Stimulated activated naive CD4-positive, alpha-beta T cell (primary cell): ENCODE data around the gene CACNA2D2.

ENCODE experiments used
- DNase-seq, 6 experiments: peaks; one replicate each; lab custom pipeline; 2025; lab: John Stamatoyannopoulos, UW

Gene CACNA2D2

DNA sequence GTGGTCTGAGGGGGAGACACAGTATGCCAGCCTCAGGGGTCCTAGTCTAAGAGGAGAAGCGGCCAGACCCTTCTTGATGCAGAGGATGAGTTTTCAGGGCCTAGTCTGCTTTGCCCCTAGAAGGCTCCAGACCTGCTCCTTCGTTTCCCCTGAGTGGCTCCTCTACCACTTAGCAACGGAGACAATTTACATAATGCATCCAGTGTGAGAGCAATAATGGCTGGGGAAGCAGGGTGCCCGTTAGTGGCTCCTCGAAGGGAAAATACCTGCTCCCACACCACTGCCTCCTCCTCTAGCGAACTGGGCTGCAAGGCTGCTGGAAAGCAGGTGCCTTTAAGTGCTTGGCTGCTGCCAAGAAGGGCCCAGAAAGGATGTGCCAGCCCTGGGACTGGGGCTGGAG is 38.9 kb downstream of the CACNA2D2 start:
- DNase-seq = no peak

GRCh38 chr3:50459785-50460184 is 43.6 kb downstream of the CACNA2D2 start:
- no peak for DNase-seq

GRCh38 chr3:50457988-50458387 is 45.4 kb downstream of the CACNA2D2 start:
- no peak for DNase-seq

DNA sequence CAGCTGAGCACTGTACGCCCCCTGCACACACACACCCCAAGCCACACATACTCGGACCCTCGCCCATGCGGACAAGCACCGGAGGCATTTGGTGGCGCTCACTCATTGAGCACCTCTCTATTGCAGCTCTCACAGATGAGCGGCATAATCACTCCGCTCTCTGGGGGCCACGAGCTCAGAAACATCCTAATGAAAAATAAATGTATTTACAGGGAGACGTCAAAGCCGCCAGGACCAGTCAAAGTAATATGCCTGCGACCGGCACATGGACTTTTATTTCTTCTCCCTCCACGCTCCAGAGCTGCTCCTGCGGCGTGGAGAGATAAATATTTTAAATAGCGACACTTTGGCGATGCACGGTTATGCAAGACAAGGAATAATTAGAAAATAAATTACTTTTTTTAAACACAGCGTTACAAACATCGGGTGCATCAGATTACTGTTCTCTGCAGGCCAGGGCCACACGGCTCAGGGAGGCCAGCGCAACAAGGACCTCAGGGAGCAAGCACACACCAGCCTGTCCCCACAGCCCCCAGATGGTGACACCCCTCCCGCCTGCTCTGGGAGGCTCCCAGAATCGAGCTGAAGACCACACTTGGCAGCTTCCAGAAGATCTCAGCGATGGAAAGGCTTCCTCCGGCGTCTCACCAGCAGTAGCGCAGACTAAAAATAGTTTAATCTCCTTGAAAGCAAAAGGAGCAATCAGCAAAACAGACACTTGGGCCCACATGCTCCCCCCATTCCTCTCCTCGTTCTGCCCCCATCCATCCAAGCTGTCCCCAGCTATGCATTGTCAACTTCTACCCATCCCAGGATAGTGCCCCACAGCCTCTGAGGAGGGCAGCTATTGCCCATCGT is 48.0 kb downstream of the CACNA2D2 start:
- DNase-seq = no peak

GRCh38 chr3:50454481-50455070 is 48.9 kb downstream of the CACNA2D2 start:
- DNase-seq = no peak

DNA sequence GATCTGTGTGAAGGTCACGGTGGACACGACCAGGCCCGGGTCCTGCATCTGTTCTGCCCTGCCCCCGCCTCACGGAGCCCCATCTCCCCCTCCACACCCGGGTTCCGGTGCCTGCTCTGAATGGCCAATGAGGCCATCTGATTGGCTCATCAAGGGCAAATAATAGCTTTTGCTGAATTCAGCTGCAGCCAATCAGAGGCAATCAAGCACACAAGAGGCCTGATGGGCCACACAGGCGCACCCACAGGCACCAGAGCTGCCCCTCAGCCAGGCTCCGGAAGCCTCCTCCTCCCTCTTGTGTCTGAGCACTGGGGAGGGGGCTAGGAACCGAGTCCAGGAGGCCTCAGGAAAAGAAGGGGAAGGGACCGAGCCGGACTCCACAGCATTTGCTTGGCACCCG is 49.5 kb downstream of the CACNA2D2 start:
- no peak for DNase-seq

DNA sequence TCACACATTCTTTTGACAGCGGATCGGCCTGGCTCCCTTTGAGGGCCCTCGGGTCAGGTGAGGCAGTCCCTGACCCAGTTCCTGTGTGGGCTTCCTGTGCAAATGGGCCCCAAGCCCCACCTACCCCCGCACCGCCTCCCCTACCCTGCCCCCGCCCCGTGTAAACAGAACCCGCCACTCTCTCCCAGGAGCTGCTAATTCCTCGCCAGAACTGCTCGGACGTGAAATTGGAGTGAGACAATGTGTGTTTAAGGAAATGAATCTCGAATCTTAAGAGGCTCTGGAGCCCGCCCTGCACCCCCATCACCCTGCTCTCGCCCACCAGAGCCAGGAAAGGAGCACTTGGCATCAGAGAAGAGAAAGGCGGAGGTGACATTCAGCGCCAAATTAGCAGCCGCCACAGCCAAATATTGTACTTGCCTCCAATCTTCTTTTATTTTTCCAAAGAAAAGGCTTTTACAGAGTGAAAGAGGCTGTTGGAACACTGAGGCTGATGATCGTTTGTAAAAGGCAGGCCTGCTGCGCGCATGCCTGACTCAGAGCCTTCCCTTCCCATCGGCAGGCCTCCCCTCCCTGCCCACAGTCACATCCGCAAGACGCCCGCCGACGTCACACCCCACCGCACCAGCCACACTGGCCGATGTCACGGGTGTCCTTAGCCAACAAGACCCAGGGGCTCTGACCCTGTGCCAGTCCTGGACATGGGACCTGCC is 53.1 kb downstream of the CACNA2D2 start:
- DNase-seq = peak; percentile 20 to 69 (median 54)

- DNase-seq = no peak
Observed at GRCh38 chr3:50448752-50449539, 54.5 kb downstream of the CACNA2D2 start.

GRCh38 chr3:50447290-50447840 is 56.1 kb downstream of the CACNA2D2 start:
- no peak for DNase-seq

DNA sequence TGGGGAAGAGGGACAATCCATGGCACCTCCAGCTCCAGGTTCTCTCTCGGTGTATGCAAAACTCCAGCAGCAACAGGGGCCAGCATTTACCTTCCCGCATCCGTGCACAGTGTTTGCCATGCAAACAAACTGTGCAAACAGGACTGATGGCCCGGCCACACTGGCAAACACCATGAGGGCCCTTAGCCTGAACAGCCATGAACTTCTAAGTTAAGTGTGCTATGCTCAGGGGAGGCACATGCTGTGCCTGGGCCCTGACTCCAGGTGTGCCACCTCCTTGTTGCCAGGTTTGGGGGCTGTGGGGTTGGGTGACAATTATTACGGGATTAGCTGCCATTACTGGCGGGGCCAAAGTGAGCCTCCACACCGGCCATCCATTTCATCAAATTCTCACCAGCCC is 57.5 kb downstream of the CACNA2D2 start:
- no peak for DNase-seq

GRCh38 chr3:50444782-50445181 is 58.7 kb downstream of the CACNA2D2 start:
- DNase-seq = no peak

GRCh38 chr3:50444213-50444612 is 59.2 kb downstream of the CACNA2D2 start:
- no peak for DNase-seq

GRCh38 chr3:50442945-50443579 is 60.4 kb downstream of the CACNA2D2 start:
- DNase-seq = no peak

- no peak for DNase-seq
Observed at GRCh38 chr3:50441424-50442217, 61.8 kb downstream of the CACNA2D2 start.

GRCh38 chr3:50436114-50436674 is 67.2 kb downstream of the CACNA2D2 start:
- DNase-seq = peak; percentile 27 to 79 (median 64)

DNA sequence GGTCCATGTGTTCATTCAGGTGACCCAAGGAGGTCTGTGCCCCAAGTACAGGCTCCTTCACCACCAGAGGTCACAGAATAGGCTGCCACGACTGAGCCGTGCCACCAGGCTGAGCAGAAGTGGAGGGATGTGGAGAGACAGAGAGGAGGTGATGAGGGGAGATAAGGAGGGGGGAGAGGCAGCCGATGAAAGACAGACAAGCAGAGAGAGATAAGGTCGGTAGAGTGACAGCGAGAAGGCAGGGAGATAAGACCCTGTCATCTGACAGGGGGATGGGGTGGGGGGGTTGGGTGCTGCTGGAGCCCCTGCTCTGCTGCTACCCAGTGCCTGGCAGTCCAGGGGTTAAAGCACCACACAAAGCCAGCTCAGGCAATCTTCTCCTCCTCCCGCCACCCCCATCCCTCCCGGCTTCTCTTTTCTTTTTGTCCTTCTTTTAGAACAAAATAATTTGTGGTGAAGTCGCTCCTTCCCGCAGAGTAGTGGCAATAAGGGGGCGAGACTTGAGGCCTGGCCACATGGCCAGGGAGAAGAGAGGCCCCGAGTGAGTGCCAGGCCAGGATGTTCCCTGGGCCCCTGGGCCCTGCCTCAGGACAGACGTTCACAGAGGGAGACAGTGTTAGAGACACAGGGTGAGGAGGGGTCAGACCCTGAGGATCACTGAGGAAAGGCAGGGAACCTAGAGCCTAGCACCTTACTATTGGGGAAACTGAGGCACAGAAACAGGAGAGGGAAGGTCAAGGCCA is 67.9 kb downstream of the CACNA2D2 start:
- DNase-seq = no peak

GRCh38 chr3:50433954-50434353 is 69.5 kb downstream of the CACNA2D2 start:
- no peak for DNase-seq

DNA sequence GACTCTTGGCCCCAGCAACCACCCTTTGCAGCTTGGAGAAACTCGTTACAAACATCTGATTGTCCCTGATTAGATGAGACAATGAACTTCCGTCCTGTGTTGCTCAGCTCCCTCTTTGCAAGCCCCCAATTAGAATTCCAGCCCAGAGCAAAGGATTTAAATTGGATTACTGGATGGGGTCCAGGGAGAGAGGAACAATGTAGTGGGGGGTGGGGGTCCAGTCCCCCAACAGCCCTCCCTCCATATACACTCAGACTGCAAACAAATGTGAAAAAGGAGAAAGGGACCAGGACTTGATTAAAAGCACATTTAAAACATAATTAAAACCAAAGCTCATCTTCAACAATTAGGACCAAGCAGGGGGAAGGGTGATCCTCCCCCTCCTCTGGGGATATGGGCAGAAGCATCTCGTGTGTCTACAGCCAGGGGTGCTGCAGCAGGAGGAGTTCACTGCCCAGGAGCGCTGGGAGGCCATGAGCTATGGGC is 72.4 kb downstream of the CACNA2D2 start:
- no peak for DNase-seq

DNA sequence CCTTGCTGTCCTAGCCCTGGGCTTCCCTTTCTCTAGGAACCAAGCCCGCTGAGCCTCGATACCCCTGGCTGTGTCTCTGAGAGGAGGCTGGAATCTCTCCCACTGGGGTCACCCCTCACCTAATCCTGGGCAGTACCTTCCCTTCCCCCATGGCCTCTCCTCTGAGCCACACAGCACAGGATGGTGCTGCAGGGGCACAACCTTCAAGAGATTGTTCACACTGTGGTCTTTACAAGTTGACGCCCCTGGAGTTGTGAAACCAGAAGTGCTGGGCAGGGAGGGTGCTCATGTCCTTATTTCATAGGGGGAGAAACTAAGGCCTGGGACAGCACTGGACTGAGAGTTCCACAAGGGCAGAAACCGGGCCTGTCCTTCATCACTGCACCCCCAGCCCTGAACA is 73.2 kb downstream of the CACNA2D2 start:
- no peak for DNase-seq
